ENCODE data around the gene RAB6D.
"Not testable (repeated sequence)": the region's sequence is repeated elsewhere in the genome, so short reads cannot be mapped to it uniquely, and the experiment has no call there.

GRCh38 chr2:131321344-131321743, 42.6 kb downstream of the RAB6D start:
- not testable (repeated sequence) for TF ChIP-seq CTCF (conservative IDR thresholded peaks at IDR 0.05; ENCODE audit: low read length); EZH2phosphoT487 (IDR thresholded peaks at IDR 0.05; ENCODE audit: borderline replicate concordance)
